Ammon's horn (tissue), 1 donor: ENCODE measurements around the gene IGFLR1.
A peak's percentile ranks its signal among the peaks of the same experiment; 100 is the strongest.
"Not testable (repeated sequence)": the region's sequence is repeated elsewhere in the genome, so short reads cannot be mapped to it uniquely, and the experiment has no call there.

Experiments
- DNase-seq: peaks from one replicate; pipeline ENCODE4 v3.0.0-alpha.2; 2016; ENCODE audit warnings: low spot score

IGFLR1 gene

GRCh38 chr19:35704218-35704617 is 38.0 kb downstream of the IGFLR1 start, which contains the start of gene ZBTB32:
ZBTB32 (plus strand) TSS chr19:35704558; CDS start chr19:35714627, 10,069 bp downstream.
- no peak for DNase-seq

GRCh38 chr19:35703343-35703742 is 38.9 kb downstream of the IGFLR1 start:
- DNase-seq: no peak

GRCh38 chr19:35702223-35703012 is 39.8 kb downstream of the IGFLR1 start:
- DNase-seq: peak; percentile 100

- no peak for DNase-seq
These were observed 45.4 kb downstream of the IGFLR1 start for GRCh38 chr19:35696835-35697234.

- no peak for DNase-seq
These were observed 46.3 kb downstream of the IGFLR1 start for GRCh38 chr19:35695895-35696422.

- DNase-seq: peak; percentile 95
These were observed 48.2 kb downstream of the IGFLR1 start for GRCh38 chr19:35693835-35694599.

- DNase-seq: no peak
These were observed 48.8 kb downstream of the IGFLR1 start for GRCh38 chr19:35693422-35693821.

GRCh38 chr19:35692010-35692409 is 50.2 kb downstream of the IGFLR1 start:
- DNase-seq: no peak

- not testable (repeated sequence) for DNase-seq
These were observed 51.1 kb downstream of the IGFLR1 start for GRCh38 chr19:35691106-35691505.

GRCh38 chr19:35689836-35690235 is 52.4 kb downstream of the IGFLR1 start:
- no peak for DNase-seq
